GM18907 (cell line): ENCODE data around the gene RO60.

Experiments used
- ATAC-seq: cut with Tn5 transposase; IDR thresholded peaks from one replicate; pipeline ENCODE4 v1.9.1; 2021; ENCODE audit warnings: mild to moderate bottlenecking, moderate library complexity; ENCODE audit not compliant: unreplicated experiment

The RO60 gene

DNA sequence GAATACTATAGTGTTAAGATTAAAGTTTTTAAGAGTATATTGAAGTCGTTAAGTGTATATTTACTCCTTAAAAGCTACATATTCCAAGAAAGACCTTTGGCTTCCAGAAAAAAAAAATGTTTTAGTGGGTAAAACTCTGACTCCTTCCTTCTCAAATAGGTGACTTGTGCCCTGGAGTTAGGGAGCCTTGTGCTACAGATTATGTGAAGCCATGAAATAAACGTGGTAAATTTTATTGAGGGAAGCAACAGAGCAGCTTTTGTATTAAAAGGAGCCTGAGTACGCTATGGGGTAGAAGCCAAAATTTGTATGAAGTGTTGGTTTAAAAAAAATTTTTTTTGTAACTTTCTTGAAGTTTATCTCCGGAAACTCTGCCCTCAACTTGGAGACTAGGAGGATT lies 994 bp downstream of the RO60 start:
- no peak for ATAC-seq

- ATAC-seq, result no peak
Observed at GRCh38 chr1:193060938-193061337, 1.5 kb downstream of the RO60 start.

DNA sequence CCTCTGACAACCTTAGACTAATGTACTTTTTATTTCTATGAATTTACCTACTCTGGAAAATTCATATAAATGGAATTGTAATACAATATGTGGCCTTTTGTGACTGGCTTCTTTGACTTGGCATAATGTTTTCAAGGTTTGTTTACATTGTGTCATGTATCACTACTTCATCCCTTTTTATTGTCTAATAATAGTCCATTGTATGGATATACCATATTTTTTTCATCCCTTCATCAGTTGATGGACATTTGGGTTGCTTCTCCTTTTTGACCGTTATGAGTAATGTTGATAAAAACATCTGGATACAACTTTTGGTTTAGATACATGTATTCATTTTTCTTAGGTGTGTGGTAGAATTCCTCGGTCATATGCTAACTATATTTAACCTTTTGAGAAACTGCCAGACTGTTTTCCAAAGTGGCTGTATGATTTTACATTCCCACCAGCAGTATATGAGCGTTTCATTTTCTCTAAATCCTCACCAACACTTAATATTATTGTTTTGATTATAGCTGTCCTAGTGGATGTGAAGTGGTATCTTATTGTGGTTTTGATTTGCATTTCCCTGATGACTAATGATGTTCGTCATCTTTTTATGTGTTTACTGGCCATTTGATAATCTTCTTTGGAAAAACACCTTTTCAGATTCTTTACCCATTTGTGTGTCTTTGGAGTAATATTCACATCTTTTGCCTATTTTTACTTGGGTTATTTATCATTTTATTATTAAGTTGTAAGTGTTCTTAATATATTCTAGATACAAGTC lies 3.5 kb downstream of the RO60 start:
- ATAC-seq, result no peak

DNA sequence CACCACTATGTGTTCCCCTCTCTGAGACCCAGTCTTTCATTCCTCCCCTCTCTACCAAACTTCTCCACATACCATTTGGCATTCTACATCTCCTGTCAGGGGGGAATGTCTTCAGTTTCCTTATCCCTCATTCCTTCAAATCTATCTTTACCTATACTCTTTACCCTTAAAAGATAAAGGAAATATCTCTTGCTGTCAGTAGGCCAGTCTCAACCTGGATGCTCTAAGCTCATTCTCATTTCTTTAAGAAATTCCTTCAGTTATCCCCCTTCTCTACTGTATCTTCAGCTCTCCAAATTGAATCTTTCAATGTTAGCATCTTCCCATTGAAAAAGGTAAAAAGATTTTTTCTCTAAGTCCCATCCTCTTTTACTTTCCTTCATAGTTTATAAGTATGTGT lies 6.5 kb downstream of the RO60 start:
- no peak for ATAC-seq

DNA sequence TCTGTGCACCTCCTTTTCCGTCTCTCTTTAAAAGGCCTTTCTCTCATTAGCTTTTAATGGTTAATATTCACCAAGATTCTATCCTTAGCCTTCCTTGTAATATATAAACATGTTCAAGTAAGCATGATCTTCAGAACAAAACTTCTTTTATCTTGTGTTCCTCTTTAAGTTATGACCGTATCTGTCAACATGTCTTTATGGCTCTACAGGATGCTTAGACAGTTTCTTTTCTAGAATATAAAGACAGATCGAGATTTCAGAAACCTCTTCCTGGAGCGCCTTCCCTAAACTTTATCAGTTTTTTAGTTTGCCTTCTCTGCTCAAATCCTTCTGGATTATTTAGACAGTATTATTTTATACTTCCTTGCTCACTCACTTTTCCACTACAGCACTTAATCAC lies 7.2 kb downstream of the RO60 start:
- no peak for ATAC-seq

GRCh38 chr1:193068013-193068412 lies 8.6 kb downstream of the RO60 start:
- ATAC-seq, result no peak

GRCh38 chr1:193069748-193070385 lies 10.5 kb downstream of the RO60 start:
- peak; percentile 36 for ATAC-seq

GRCh38 chr1:193070386-193070753 lies 11.0 kb downstream of the RO60 start:
- ATAC-seq, result peak; percentile 48

DNA sequence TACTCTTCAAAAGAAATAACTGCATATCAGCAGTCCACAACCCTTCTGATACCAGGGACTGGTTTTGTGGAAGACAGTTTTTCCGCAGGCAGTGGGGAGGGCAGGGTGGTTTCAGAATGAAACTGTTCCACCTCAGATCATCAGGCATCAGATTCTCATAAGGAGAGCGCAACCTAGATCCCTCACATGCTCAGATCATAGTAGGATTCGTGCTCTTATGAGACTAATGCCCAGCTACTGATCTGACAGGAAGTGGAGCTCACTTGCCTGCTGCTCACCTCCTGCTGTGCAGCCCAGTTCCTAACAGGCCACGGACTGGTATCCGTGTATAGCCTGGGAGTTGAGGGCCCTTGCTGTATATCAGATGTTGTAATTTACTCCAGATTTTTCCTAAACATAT lies 11.5 kb downstream of the RO60 start:
- peak; percentile 41 for ATAC-seq

- no peak for ATAC-seq
Observed at GRCh38 chr1:193077991-193078390, 18.6 kb downstream of the RO60 start.

DNA sequence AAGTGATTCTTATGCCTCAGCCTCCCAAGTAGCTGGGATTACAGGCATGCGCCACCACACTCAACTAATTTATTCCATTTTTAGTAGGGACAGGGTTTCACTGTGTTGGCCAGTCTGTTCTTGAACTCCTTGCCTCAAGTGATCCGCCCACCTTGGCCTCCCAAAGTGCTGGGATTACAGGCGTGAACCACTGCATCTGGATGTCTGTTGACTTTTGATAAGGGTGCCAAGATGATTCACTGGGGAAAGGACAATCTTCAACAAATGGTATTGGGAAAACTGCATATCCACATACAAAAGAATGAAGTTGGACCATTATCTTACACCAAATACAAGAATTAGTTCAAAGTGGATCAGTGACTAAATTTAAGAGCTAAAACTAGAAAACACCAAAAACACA lies 19.8 kb downstream of the RO60 start:
- no peak for ATAC-seq

- peak; percentile 92 for ATAC-seq
Observed at GRCh38 chr1:193083365-193084088, 24.1 kb downstream of the RO60 start.

DNA sequence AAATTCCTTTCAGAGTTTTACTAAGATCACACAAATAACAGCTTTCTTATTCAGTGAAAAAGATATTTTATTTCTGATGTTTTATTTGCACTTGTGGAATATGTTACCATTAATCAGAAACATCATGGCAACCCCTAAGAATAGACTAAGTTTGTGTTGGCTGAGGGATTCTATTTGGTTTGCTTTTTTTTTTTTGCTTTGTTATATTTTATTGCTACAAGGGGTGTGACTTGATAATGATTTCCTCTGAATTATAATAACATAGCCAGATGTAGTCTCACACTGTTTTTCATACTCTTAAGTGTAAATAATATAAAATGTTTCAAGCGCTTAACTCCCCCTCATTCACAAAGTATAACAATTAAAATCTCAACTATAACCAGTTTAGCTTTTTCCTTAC lies 25.9 kb downstream of the RO60 start:
- ATAC-seq, result no peak

- no peak for ATAC-seq
Observed at GRCh38 chr1:193086342-193086741, 26.9 kb downstream of the RO60 start.

DNA sequence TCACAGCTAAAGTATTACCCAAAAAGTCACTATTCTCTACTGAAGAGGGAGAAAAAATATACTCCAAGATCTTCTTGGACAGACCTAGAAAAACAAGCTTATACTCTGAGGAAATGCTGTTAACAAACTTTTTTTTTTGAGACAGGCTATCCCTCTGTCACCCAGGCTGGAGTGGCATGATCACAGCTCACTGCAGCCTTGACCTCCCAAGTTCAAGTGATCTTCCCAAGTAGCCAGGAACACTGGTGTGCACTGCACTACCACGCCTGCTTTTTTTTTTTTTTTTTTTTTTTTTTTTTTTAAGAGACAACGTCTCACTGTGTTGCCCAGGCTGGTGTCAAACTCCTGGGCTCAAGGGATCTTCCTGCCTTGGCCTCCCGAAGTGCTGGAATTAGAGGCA lies 28.5 kb downstream of the RO60 start:
- no peak for ATAC-seq

GRCh38 chr1:193090865-193091264 lies 31.5 kb downstream of the RO60 start:
- ATAC-seq, result no peak

GRCh38 chr1:193094112-193094511 lies 34.7 kb downstream of the RO60 start:
- no peak for ATAC-seq

DNA sequence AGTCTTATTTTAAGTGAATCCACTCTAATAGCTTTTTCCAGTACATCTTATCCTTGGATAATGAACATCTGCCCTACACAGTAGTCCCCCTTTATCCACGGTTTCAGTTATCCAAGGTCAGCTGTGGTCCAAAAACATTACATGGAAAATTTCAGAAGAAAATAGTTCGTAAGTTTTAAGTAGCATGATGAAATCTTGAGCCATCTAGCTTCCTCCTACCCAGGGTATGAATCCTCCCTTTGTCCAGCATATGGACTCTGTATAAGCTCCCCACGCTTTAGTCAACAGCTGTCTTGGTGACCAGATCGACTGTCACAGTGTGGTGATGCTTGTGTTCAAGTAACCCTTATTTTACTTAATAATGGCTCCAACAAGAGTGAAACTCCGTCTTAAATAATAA lies 43.2 kb downstream of the RO60 start:
- no peak for ATAC-seq

DNA sequence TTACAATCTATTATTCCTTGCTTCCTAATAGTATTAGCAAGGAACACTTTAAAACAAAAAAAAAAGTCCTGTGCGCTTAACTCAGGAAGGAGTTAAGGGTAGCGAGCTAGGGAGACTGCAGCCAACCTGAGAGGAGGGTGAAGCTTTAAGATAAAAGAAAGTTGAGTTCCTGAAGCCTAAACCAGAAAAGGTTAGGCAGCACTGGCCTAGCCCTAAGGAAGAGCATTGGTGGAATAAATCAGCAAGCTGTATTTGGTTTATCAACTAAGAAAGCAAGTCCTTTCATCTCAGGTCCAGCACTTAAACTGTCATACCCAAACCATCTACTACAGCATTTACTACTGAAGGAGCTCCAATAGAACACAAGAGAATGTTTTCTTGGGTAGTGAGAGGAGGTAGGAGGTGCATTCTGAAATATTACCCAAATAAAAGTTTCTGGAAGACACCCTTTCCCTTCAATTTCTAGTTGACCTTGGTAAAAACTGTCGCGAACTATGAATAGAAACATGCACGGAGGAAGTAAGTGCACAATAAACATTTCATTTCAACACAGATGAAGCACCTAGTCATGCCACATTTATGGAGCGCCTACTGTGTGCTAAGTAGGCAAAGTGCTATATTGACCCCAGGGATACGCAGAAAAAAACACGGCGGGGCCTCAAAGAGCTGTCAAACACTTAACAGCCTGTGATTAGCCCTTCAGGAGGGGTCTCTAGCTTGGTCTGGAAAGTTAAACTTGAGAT lies 44.5 kb downstream of the RO60 start:
- no peak for ATAC-seq

DNA sequence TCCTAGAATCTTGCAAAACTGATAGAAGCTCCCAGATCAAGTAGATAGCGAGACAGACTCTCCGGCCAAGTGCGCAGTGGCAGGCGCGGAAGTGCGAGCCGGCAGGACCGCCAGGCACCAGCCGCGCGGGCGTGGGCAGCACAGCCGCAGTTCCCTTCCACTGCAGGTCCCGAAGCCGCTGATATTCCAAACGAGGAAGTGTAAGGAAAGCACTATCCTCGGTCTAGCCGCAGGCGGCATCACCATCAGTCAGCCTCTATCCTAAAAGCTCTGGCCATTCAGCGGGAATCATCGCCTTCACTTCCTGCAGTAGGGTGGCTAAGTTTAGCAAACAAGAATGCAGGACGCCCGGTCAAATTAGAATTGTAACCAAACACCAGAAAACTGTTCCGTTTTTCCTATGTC lies 45.1 kb downstream of the RO60 start:
- ATAC-seq, result peak; percentile 45
